SK-N-SH (cell line): ENCODE results near the gene RAB12. TPM values are rescaled to one million over a fixed set of nuclear protein-coding genes. Genes with fewer than 3 reads are reported as not detected.

Experiments
- CTCF ChIA-PET: fragments of 300-600, 350-600 bp; formaldehyde crosslinking; extraction: SDS; loops from one replicate; lab custom pipeline; 2021; lab: Yijun Ruan, JAX
- POLR2A ChIA-PET: fragments of 350-600 bp; sonication (Branson Sonifier 250); formaldehyde crosslinking; extraction: SDS; loops from one replicate; lab custom pipeline; 2020; ENCODE audit warnings: antibody characterized with exemption, inconsistent platforms; lab: Yijun Ruan, JAX
- DNase-seq: peaks from one replicate; pipeline ENCODE4 v3.0.0; 2012
- H2AFZ ChIP-seq: fragments of 200-600 bp; sonication (generic); 2 replicates; pipeline ENCODE4 v1.8.1; 2016; ENCODE audit warnings: antibody characterized with exemption, mild to moderate bottlenecking, low read depth
- H3F3A ChIP-seq: fragments of 200-600 bp; sonication (generic); replicated peaks from 2 replicates; pipeline ENCODE3; 2016; ENCODE audit warnings: antibody characterized with exemption, mild to moderate bottlenecking; ENCODE audit not compliant: insufficient read depth
- H3K27ac ChIP-seq, 2 experiments: fragments of 200-500 bp in 1 of 2; fragments of 200-600 bp in 1 of 2; sonication (Bioruptor generic) in 1 of 2; sonication (generic), shearing (Covaris generic) in 1 of 2; 2 replicates each; pipeline versions ENCODE4 v1.5.1 to v1.6.1; 2014 to 2016; ENCODE audit warnings: low read depth in 2 of 2, inconsistent platforms in 1 of 2, low read length in 1 of 2, mild to moderate bottlenecking in 1 of 2, mixed read lengths in 1 of 2
- H3K27me3 ChIP-seq: fragments of 200-600 bp; sonication (generic), shearing (Covaris generic); 2 replicates; pipeline ENCODE4 v1.6.1; 2016; ENCODE audit warnings: mixed run types; ENCODE audit not compliant: insufficient read depth
- H3K36me3 ChIP-seq, 2 experiments: fragments of 200-500 bp in 1 of 2; fragments of 200-600 bp in 1 of 2; sonication (Bioruptor generic) in 1 of 2; sonication (generic) in 1 of 2; replicated peaks in 1 of 2; 2 replicates each; pipeline versions ENCODE3 to v1.5.1; 2014 to 2016; ENCODE audit warnings: low read length in 1 of 2, mild to moderate bottlenecking in 1 of 2; ENCODE audit not compliant: insufficient read depth in 2 of 2, control insufficient read depth in 1 of 2
- H3K4me1 ChIP-seq, 2 experiments: fragments of 200-500 bp in 1 of 2; fragments of 200-600 bp in 1 of 2; sonication (Bioruptor generic) in 1 of 2; sonication (generic), shearing (Covaris generic) in 1 of 2; 2 replicates each; pipeline versions ENCODE4 v1.5.1 to v1.6.1; 2014 to 2016; ENCODE audit warnings: low read depth in 1 of 2, low read length in 1 of 2, mixed run types in 1 of 2; ENCODE audit not compliant: insufficient read depth in 2 of 2, control insufficient read depth in 1 of 2
- H3K4me2 ChIP-seq: fragments of 200-600 bp; sonication (generic), shearing (Covaris generic); 2 replicates; pipeline ENCODE4 v1.6.1; 2017; ENCODE audit warnings: mixed run types
- H3K4me3 ChIP-seq, 2 experiments: fragments of 200-500 bp in 1 of 2; fragments of 200-600 bp in 1 of 2; sonication (Bioruptor generic) in 1 of 2; sonication (generic), shearing (Covaris generic) in 1 of 2; 2 replicates each; pipeline versions ENCODE4 v1.5.1 to v1.8.1; 2014 to 2016; ENCODE audit warnings: low read depth in 2 of 2, inconsistent platforms in 1 of 2, low read length in 1 of 2, mild to moderate bottlenecking in 1 of 2, mixed read lengths in 1 of 2, moderate library complexity in 1 of 2
- H3K79me2 ChIP-seq: fragments of 200-600 bp; sonication (generic); 2 replicates; pipeline ENCODE4 v1.8.1; 2017; ENCODE audit warnings: mild to moderate bottlenecking; ENCODE audit not compliant: insufficient read depth
- H3K9ac ChIP-seq: fragments of 200-600 bp; sonication (generic); 2 replicates; pipeline ENCODE4 v1.6.1; 2017; ENCODE audit warnings: mixed run types
- H3K9me2 ChIP-seq: fragments of 200-600 bp; sonication (generic); 2 replicates; pipeline ENCODE4 v1.6.1; 2017; ENCODE audit warnings: mixed run types
- H3K9me3 ChIP-seq: fragments of 200-600 bp; sonication (generic); 2 replicates; pipeline ENCODE4 v1.6.1; 2017; ENCODE audit warnings: mixed run types, mild to moderate bottlenecking, moderate library complexity
- H4K20me1 ChIP-seq: fragments of 200-600 bp; sonication (generic); 2 replicates; pipeline ENCODE4 v1.6.1; 2017; ENCODE audit warnings: mild to moderate bottlenecking, mixed run types; ENCODE audit not compliant: insufficient read depth
- CTCF ChIP-seq: fragments of 200-600 bp; sonication (generic); IDR thresholded peaks from 2 replicates; pipeline ENCODE4 v1.6.1; 2017; ENCODE audit warnings: antibody characterized with exemption, mild to moderate bottlenecking, moderate library complexity
- EZH2phosphoT487 ChIP-seq: fragments of 200-600 bp; sonication (generic); IDR thresholded peaks from 2 replicates; pipeline ENCODE4 v1.6.1; 2017; ENCODE audit warnings: low read depth, mixed run types, mild to moderate bottlenecking, antibody characterized with exemption, moderate library complexity, borderline replicate concordance
- GABPA ChIP-seq: IDR thresholded peaks from 2 replicates; pipeline ENCODE4 v1.4.0; 2012; ENCODE audit warnings: low read depth, mild to moderate bottlenecking
- GATA2 ChIP-seq: sonication (generic); formaldehyde crosslinking; IDR thresholded peaks from 2 replicates; pipeline ENCODE4 v1.5.0; 2020; ENCODE audit warnings: mild to moderate bottlenecking, missing genetic modification reagents
- MAX ChIP-seq: IDR thresholded peaks from 2 replicates; pipeline ENCODE4 v1.4.0; 2012; ENCODE audit warnings: low read depth
- NFIC ChIP-seq: IDR thresholded peaks from 2 replicates; pipeline ENCODE4 v1.4.0; 2012; ENCODE audit warnings: borderline replicate concordance
- PBX3 ChIP-seq: IDR thresholded peaks from 2 replicates; pipeline ENCODE4; 2012
- RAD21 ChIP-seq: IDR thresholded peaks from 2 replicates; pipeline ENCODE4 v1.6.1; 2012; ENCODE audit warnings: mild to moderate bottlenecking, low read length
- RCOR1 ChIP-seq: fragments of 150-350 bp; IDR thresholded peaks from 2 replicates; pipeline ENCODE4 v1.6.1; 2017; ENCODE audit warnings: antibody characterized with exemption, low read length
- RXRA ChIP-seq: IDR thresholded peaks from 2 replicates; pipeline ENCODE4 v1.4.0; 2012; ENCODE audit warnings: low read depth, mild to moderate bottlenecking, borderline replicate concordance
- TCF12 ChIP-seq: IDR thresholded peaks from 2 replicates; pipeline ENCODE4 v1.4.0; 2012
- TEAD4 ChIP-seq: IDR thresholded peaks from 2 replicates; pipeline ENCODE4 v1.4.0; 2012; ENCODE audit warnings: mild to moderate bottlenecking, borderline replicate concordance; ENCODE audit not compliant: insufficient read depth
- WGBS: methylation state at CpG from one replicate; pipeline ENCODE4 v1.1.6; 2017; ENCODE audit warnings: low lambda C conversion rate; 5-methylcytosine and 5-hydroxymethylcytosine counted together
- polyA plus RNA-seq, 3 experiments: library from polyadenylated mRNA; depleted of rRNA; stranded (reverse); fragments of >200 nt; gene quantifications; 2 replicates each; pipeline ENCODE4 v1.2.3, GENCODE V29; 2012

Gene RAB12
- polyA plus RNA-seq, 1 of the 3 experiments (the other 2 are of a cell fraction): 11.0 TPM

- Histone ChIP-seq H3K79me2 (no peaks in the 10 kb centered on the region), H3K4me3 (no peak overlapping the region), H3F3A (no peaks in the 10 kb centered on the region), H3K27ac (no peak overlapping the region), H3K4me2 (no peak overlapping the region), H2AFZ (no peak overlapping the region), H4K20me1 (no peaks in the 10 kb centered on the region), H3K9ac (no peak overlapping the region), H3K4me1 (no peaks in the 10 kb centered on the region), H3K9me3 (peaks cover 4% of the 10 kb centered on the region; the same call in 1 of the 2 replicates), H3K36me3 (no peaks in the 10 kb centered on the region), H3K27me3 (no peaks in the 10 kb centered on the region; the same call in 1 of the 2 replicates), H3K9me2 (no peaks in the 10 kb centered on the region)
- ChIA-PET CTCF (no interaction called here), POLR2A (no interaction called here)
- DNase-seq: no peak
- TF ChIP-seq GATA2 (CRISPR knock-in tag) (no peak), EZH2phosphoT487 (no peak), RCOR1 (no peak), RXRA (no peak), PBX3 (no peak), MAX (no peak)
- 31% methylated on average over 4 of the region's 4 CpGs for WGBS
Measured at GRCh38 chr18:8586941-8587340, 22.3 kb upstream of the RAB12 start.

GRCh38 chr18:8595445-8595844 lies 13.8 kb upstream of the RAB12 start:
- H3K4me1 ChIP-seq: no peaks in the 10 kb centered on the region

More at GRCh38 chr18:8595445-8595844, 13.8 kb upstream of the RAB12 start:
- Histone ChIP-seq H4K20me1 (no peaks in the 10 kb centered on the region), H3K79me2 (no peaks in the 10 kb centered on the region), H2AFZ (no peak overlapping the region), H3K27me3 (no peaks in the 10 kb centered on the region), H3K9me3 (no peaks in the 10 kb centered on the region), H3K9me2 (no peaks in the 10 kb centered on the region), H3K4me2 (no peak overlapping the region), H3F3A (no peaks in the 10 kb centered on the region), H3K4me3 (no peak overlapping the region), H3K9ac (no peak overlapping the region), H3K36me3 (no peaks in the 10 kb centered on the region), H3K27ac (no peak overlapping the region)
- 63% methylated on average over 6 of the region's 6 CpGs for WGBS
- DNase-seq: no peak
- POLR2A ChIA-PET: no interaction called here
- CTCF ChIA-PET: no interaction called here
- TF ChIP-seq TCF12: no peak
- TF ChIP-seq EZH2phosphoT487: no peak
- no peak for TF ChIP-seq RAD21
- TF ChIP-seq NFIC: no peak
- TF ChIP-seq TEAD4: no peak
- no peak for TF ChIP-seq MAX
- no peak for TF ChIP-seq RCOR1
- TF ChIP-seq GATA2 (CRISPR knock-in tag): no peak
- TF ChIP-seq CTCF: no peak
- no peak for TF ChIP-seq GABPA
